WTC11 (cell line): ENCODE data around the gene SLC4A9. TPM values are rescaled to one million over a fixed set of nuclear protein-coding genes. Genes with fewer than 3 reads are reported as not detected.

Experiments
- ATAC-seq: fragments of 200-7000 bp; cut with Tn5 transposase; 2 replicates; pipeline ENCODE4 v1.10.0; 2021; ENCODE audit warnings: mild to moderate bottlenecking, moderate library complexity
- CTCF ChIA-PET: fragments of 300-600 bp; sonication (Branson Sonifier 250); formaldehyde crosslinking; loops from one replicate; lab custom pipeline; 2021; ENCODE audit warnings: antibody characterized with exemption; lab: Charles Lee
- POLR2A ChIA-PET: fragments of 350-600 bp; sonication (Branson Sonifier 250); formaldehyde crosslinking; loops from one replicate; lab custom pipeline; 2021; ENCODE audit warnings: antibody characterized with exemption; lab: Charles Lee
- DNase-seq: peaks from one replicate; pipeline ENCODE4 v3.0.0; 2021; ENCODE audit warnings: low spot score
- H3K27ac Mint-ChIP-seq: 2 replicates; pipeline ENCODE4 v1.8.0; 2021; ENCODE audit warnings: mixed read lengths
- H3K27me3 Mint-ChIP-seq: 2 replicates; pipeline ENCODE4 v1.8.0; 2021; ENCODE audit warnings: low read depth, mild to moderate bottlenecking, moderate library complexity, mixed read lengths
- H3K36me3 Mint-ChIP-seq: 2 replicates; pipeline ENCODE4 v1.8.0; 2021; ENCODE audit warnings: mixed read lengths
- H3K4me1 Mint-ChIP-seq: 2 replicates; pipeline ENCODE4 v1.8.0; 2022; ENCODE audit warnings: mixed read lengths
- H3K4me3 Mint-ChIP-seq: 2 replicates; pipeline ENCODE4 v1.8.0; 2021; ENCODE audit warnings: mild to moderate bottlenecking, moderate library complexity, mixed read lengths
- H3K9me3 Mint-ChIP-seq: 2 replicates; pipeline ENCODE4 v1.8.0; 2021; ENCODE audit warnings: mixed read lengths
- AFF4 ChIP-seq: sonication (generic); formaldehyde crosslinking; IDR thresholded peaks from 2 replicates; pipeline ENCODE4 v1.8.1; 2023; ENCODE audit warnings: mild to moderate bottlenecking, missing genetic modification reagents, borderline replicate concordance
- CBFB ChIP-seq: sonication (generic); formaldehyde crosslinking; IDR thresholded peaks from 2 replicates; pipeline ENCODE4 v1.8.1; 2022; ENCODE audit warnings: mild to moderate bottlenecking, low read depth, missing genetic modification reagents
- CREM ChIP-seq: sonication (generic); formaldehyde crosslinking; IDR thresholded peaks from 2 replicates; pipeline ENCODE4 v1.8.1; 2022; ENCODE audit warnings: mild to moderate bottlenecking, missing genetic modification reagents, moderate library complexity
- ESRRA ChIP-seq: sonication (generic); formaldehyde crosslinking; IDR thresholded peaks from 2 replicates; pipeline ENCODE4 v1.8.1; 2022; ENCODE audit warnings: mild to moderate bottlenecking, missing genetic modification reagents, borderline replicate concordance
- GABPB1 ChIP-seq: sonication (generic); formaldehyde crosslinking; IDR thresholded peaks from 2 replicates; pipeline ENCODE4 v1.8.1; 2023; ENCODE audit warnings: mild to moderate bottlenecking, missing genetic modification reagents
- GRHL2 ChIP-seq: fragments of 250-450 bp; sonication (Bioruptor Pico); IDR thresholded peaks from 2 replicates; pipeline ENCODE4 v1.8.0; 2022; ENCODE audit warnings: mild to moderate bottlenecking, moderate library complexity; ENCODE audit not compliant: insufficient replicate concordance, severe bottlenecking
- GTF2I ChIP-seq: fragments of 250-450 bp; sonication (Bioruptor Pico); conservative IDR thresholded peaks from 2 replicates; pipeline ENCODE4 v1.4.0; 2021; ENCODE audit warnings: mild to moderate bottlenecking
- HMGXB4 ChIP-seq: sonication (generic); formaldehyde crosslinking; IDR thresholded peaks from 2 replicates; pipeline ENCODE4 v1.8.1; 2023; ENCODE audit warnings: mild to moderate bottlenecking, moderate library complexity, missing genetic modification reagents
- NR3C1 ChIP-seq: sonication (generic); formaldehyde crosslinking; conservative IDR thresholded peaks from 2 replicates; pipeline ENCODE4 v1.8.1; 2023; ENCODE audit warnings: low read depth, mild to moderate bottlenecking, missing genetic modification reagents
- STAT6 ChIP-seq: sonication (generic); formaldehyde crosslinking; conservative IDR thresholded peaks from 2 replicates; pipeline ENCODE4 v1.8.1; 2023; ENCODE audit warnings: mild to moderate bottlenecking, low read depth, missing genetic modification reagents, moderate library complexity
- TEAD1 ChIP-seq: sonication (generic); formaldehyde crosslinking; IDR thresholded peaks from 2 replicates; pipeline ENCODE4 v1.8.0; 2022; ENCODE audit warnings: mild to moderate bottlenecking, missing genetic modification reagents
- ZBTB21 ChIP-seq: sonication (generic); formaldehyde crosslinking; IDR thresholded peaks from 2 replicates; pipeline ENCODE4 v1.8.1; 2023; ENCODE audit warnings: mild to moderate bottlenecking, missing genetic modification reagents, borderline replicate concordance
- ZNF121 ChIP-seq: sonication (generic); formaldehyde crosslinking; IDR thresholded peaks from 2 replicates; pipeline ENCODE4 v1.8.0; 2023; ENCODE audit warnings: missing genetic modification reagents
- ZNF416 ChIP-seq: fragments of 250-450 bp; sonication (Bioruptor Pico); IDR thresholded peaks from 2 replicates; pipeline ENCODE4 v1.9.0; 2021; ENCODE audit warnings: mild to moderate bottlenecking, inconsistent platforms
- ZNF532 ChIP-seq: fragments of 250-450 bp; sonication (Bioruptor Pico); IDR thresholded peaks from 2 replicates; pipeline ENCODE4 v1.9.0; 2021; ENCODE audit warnings: mild to moderate bottlenecking, borderline replicate concordance
- total RNA-seq: library from RNA; stranded (reverse); gene quantifications from 3 replicates; pipeline ENCODE4 v1.2.3, GENCODE V29; 2021
- TF ChIP-seq, protein P1 (sequence below): sonication (generic); formaldehyde crosslinking; IDR thresholded peaks from 2 replicates; pipeline ENCODE4 v1.8.0; 2022; ENCODE audit warnings: mild to moderate bottlenecking, missing genetic modification reagents
- TF ChIP-seq, protein P2 (sequence below): fragments of 250-450 bp; sonication (Bioruptor Pico); conservative IDR thresholded peaks from 2 replicates; pipeline ENCODE4 v1.9.0; 2021; ENCODE audit warnings: mild to moderate bottlenecking

Gene SLC4A9
- total RNA-seq, 1 experiment from 2014 or later = 0.37 TPM

DNA sequence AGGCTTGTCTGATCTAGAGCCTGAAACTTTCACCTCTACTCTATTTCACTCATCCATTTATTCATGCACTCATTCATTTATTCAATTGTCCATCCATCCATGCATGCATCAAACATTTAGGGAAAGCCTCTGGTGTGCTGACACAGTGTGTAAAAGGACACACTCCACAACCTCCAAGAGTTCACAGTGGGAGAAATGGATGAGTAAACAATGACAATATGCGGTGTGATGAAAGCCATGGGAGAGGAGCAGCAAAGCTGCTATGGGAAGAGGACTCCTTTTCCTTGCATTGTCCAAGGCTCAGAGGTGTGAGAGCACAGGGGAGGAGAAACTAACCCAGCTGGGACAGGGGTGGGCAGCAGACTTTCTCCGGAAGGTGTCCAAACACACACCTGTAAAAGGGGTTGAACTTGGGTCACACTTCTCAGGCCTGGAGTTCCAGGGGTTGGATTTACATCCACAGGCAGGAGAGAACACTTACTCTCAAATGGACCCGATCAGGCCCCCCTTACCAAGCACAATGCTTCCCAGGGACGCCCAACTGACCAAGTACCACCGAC lies 35.9 kb upstream of the SLC4A9 start (continued):
- TF ChIP-seq AFF4 (CRISPR knock-in tag) = no peak
- TF ChIP-seq, protein P1, sequence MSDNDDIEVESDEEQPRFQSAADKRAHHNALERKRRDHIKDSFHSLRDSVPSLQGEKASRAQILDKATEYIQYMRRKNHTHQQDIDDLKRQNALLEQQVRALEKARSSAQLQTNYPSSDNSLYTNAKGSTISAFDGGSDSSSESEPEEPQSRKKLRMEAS (CRISPR knock-in tag) = no peak
- TF ChIP-seq TEAD1 = no peak
- TF ChIP-seq, all 79 proteins: peak for 0

- Mint-ChIP-seq H3K36me3 (no peaks in the 10 kb centered on the region), H3K27me3 (peaks cover 3% of the 10 kb centered on the region), H3K9me3 (peaks cover 5% of the 10 kb centered on the region; the same call in 1 of the 2 replicates), H3K27ac (no peak overlapping the region), H3K4me3 (no peak overlapping the region), H3K4me1 (peaks cover 19% of the 10 kb centered on the region)
- no peak for ATAC-seq
- no peak for DNase-seq
- CTCF ChIA-PET = interaction anchor here (7.6 kb wide), 1 partner anchor 21 kb away, joined by 79 read pairs; the partner anchor contains the start of gene HBEGF
- POLR2A ChIA-PET = interaction anchor here (0.5 to 0.6 kb wide), 2 partner anchors 12 to 84 kb away, joined by 3 read pairs; no protein-coding TSS in a partner anchor
- TF ChIP-seq CBFB (no peak), CREM (CRISPR knock-in tag) (no peak), NR3C1 (CRISPR knock-in tag) (no peak), ESRRA (CRISPR knock-in tag) (no peak), GRHL2 (no peak), STAT6 (CRISPR knock-in tag) (no peak), ZBTB21 (no peak), HMGXB4 (CRISPR knock-in tag) (no peak), ZNF532 (no peak), ZNF416 (CRISPR knock-in tag) (no peak), GABPB1 (CRISPR knock-in tag) (no peak), ZNF121 (CRISPR knock-in tag) (no peak), GTF2I (CRISPR knock-in tag) (no peak)
- TF ChIP-seq, protein P2, sequence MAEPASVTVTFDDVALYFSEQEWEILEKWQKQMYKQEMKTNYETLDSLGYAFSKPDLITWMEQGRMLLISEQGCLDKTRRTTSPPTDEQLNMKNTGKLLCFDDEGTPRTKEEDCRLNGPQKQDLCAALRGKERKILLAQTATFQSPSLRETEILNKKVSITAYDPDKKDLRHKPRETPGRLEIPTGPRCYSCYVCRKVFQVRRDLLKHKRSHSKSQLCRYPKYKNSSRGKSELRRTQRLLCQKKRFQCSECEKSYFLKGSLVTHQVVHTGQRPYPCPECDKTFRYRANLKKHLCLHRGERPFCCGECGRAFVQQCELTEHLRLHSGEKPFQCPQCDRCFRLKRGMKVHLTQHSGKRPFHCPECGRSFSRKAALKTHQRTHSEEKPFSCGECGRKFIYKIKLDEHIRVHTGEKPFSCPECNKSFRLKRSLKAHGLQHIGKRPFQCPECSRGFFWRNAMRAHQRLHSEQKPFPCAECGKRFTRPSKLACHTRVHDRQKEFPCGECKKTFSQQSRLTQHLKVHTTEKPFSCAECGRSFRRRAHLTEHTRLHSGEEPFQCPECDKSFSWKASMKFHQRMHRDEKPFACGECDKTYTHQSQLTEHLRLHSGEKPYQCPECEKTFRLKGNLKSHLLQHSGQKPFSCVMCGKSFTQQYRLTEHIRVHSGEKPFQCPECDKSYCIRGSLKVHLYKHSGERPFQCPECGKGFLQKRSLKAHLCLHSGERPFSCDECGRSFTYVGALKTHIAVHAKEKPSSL (CRISPR knock-in tag) = no peak
Measured at GRCh38 chr5:140324617-140325241, 35.3 kb upstream of the SLC4A9 start.
